DMS 273 (cell line): ENCODE measurements around the gene CLCA2.
A peak's percentile ranks its signal among the peaks of the same experiment; 100 is the strongest.

Experiments used
- DNase-seq: peaks from one replicate; lab custom pipeline; 2025; ENCODE audit not compliant: unreplicated experiment; lab: John Stamatoyannopoulos, UW

The CLCA2 gene

GRCh38 chr1:86472767-86473166 is 48.8 kb downstream of the CLCA2 start:
- no peak for DNase-seq

- no peak for DNase-seq
These were observed 53.3 kb downstream of the CLCA2 start for GRCh38 chr1:86477256-86477655.

GRCh38 chr1:86477682-86478081 is 53.7 kb downstream of the CLCA2 start:
- no peak for DNase-seq

GRCh38 chr1:86478416-86479156 is 54.6 kb downstream of the CLCA2 start:
- DNase-seq: no peak

- DNase-seq: no peak
These were observed 58.0 kb downstream of the CLCA2 start for GRCh38 chr1:86481966-86482365.

GRCh38 chr1:86487131-86487810 is 63.3 kb downstream of the CLCA2 start:
- DNase-seq: no peak

GRCh38 chr1:86487811-86488141 is 63.8 kb downstream of the CLCA2 start:
- DNase-seq: no peak

- DNase-seq: peak; percentile 1
These were observed 65.4 kb downstream of the CLCA2 start for GRCh38 chr1:86489242-86489878.

- DNase-seq: no peak
These were observed 67.4 kb downstream of the CLCA2 start for GRCh38 chr1:86491171-86491950.

GRCh38 chr1:86498281-86498680 is 74.3 kb downstream of the CLCA2 start:
- DNase-seq: no peak

GRCh38 chr1:86499987-86500593 is 76.1 kb downstream of the CLCA2 start:
- DNase-seq: peak; percentile 82

- DNase-seq: no peak
These were observed 76.7 kb downstream of the CLCA2 start for GRCh38 chr1:86500714-86501113.

- DNase-seq: peak; percentile 26
These were observed 78.2 kb downstream of the CLCA2 start for GRCh38 chr1:86502125-86502646.

GRCh38 chr1:86502721-86503405 is 78.9 kb downstream of the CLCA2 start:
- no peak for DNase-seq

- peak; percentile 19 for DNase-seq
These were observed 79.6 kb downstream of the CLCA2 start for GRCh38 chr1:86503406-86504136.

GRCh38 chr1:86504137-86504479 is 80.1 kb downstream of the CLCA2 start:
- DNase-seq: no peak

GRCh38 chr1:86504895-86505563 is 81.1 kb downstream of the CLCA2 start:
- DNase-seq: no peak

- no peak for DNase-seq
These were observed 81.6 kb downstream of the CLCA2 start for GRCh38 chr1:86505564-86505902.
